ENCODE data around the gene SLX9.

The SLX9 gene

DNA sequence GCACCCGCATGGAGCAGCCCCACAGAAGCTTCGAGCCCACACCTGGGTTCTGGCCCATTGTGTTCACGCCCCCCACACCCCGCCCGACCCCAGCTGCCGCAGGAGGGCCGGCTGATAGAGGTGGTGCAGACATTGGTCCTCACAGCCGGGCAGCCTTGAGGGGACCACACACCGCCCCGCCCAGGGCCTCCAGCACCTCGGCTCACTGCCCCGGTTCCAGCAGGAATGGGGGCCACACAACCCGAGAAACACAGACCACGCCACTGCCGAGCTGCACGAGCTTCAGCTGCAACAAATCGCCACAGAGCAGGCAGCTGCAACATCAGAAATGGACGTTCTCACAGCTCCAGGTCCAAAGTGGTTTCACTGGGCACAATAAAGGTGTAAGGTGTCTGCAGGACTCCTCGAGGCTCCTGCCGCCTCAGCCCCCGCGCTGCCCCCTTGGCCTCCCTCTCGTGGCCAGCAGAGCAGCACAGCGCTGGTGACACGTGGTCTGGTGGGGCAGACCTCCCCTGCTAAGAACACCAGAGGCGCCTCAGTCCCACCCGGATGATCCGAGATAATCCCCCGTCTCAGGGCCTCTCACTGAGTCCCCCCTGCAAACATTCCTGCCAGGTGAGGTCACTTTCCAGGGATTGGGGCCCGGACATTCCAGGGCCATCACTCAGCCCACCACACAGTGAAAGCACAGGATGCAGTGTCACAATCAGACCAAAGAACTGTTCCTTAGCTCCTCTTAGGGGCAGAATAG, 72.3 kb downstream of the SLX9 start:
- CTCF ChIA-PET = no interaction called here
- TF ChIP-seq FOXM1 (IDR thresholded peaks at IDR 0.05; ENCODE audit: borderline replicate concordance) (no peak), TARDBP (IDR thresholded peaks at IDR 0.05) (no peak), CTBP1 (IDR thresholded peaks at IDR 0.05; ENCODE audit: borderline replicate concordance) (no peak), SUZ12 (IDR thresholded peaks at IDR 0.05) (no peak), HDGF (IDR thresholded peaks at IDR 0.05; ENCODE audit: borderline replicate concordance) (no peak), ZNF384 (IDR thresholded peaks at IDR 0.05) (no peak)
- POLR2A ChIA-PET = interaction anchor here (1.0 kb wide), 1 partner anchor 108 kb away, joined by 4 read pairs; no protein-coding TSS in a partner anchor
- no peak for DNase-seq (ENCODE audit: extremely low spot score)

DNA sequence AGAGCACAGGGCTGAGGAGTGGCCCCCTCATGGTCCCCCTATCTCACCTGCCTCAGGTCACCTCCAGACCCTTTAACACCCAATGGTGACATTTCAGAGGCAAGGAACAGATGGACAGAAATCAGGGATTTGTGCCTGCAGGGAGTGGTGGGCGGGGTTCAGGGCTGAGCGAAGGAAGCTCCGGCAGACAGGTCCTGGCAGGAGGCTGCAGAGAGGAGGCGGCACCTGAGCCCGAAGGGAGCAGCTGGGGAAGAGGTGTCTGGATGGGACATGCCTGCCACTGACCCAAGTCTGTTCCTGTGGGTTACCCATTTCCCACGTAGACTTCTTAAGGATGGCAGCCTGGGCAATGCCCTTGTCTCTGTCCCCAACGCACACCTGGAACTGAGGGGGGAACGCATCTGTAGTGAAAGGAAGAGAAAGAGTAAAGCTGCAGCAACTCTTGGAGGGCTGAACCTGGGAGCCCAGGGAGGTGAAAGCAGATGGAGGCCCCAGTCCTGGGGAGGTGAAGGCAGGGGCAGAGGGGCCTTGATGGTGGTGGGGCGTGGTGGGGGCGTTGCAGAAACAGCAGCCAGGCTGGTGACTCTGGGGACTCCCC, 72.9 kb downstream of the SLX9 start:
- TF ChIP-seq FOXM1 (IDR thresholded peaks at IDR 0.05; ENCODE audit: borderline replicate concordance) (no peak), ARNT (IDR thresholded peaks at IDR 0.05) (no peak), FOXA1 (IDR thresholded peaks at IDR 0.05) (no peak), SUZ12 (IDR thresholded peaks at IDR 0.05) (no peak), HDGF (IDR thresholded peaks at IDR 0.05; ENCODE audit: borderline replicate concordance) (no peak), L3MBTL2 (conservative IDR thresholded peaks at IDR 0.05) (no peak), CTBP1 (IDR thresholded peaks at IDR 0.05; ENCODE audit: borderline replicate concordance) (no peak), SP1 (IDR thresholded peaks at IDR 0.05) (no peak), ZNF384 (IDR thresholded peaks at IDR 0.05) (no peak), NFRKB (IDR thresholded peaks at IDR 0.05) (no peak), FOXK2 (IDR thresholded peaks at IDR 0.05) (no peak), ELF4 (IDR thresholded peaks at IDR 0.05) (no peak), LEF1 (IDR thresholded peaks at IDR 0.05; ENCODE audit: borderline replicate concordance) (no peak), BHLHE40 (IDR thresholded peaks at IDR 0.05; ENCODE audit: borderline replicate concordance) (no peak), TARDBP (IDR thresholded peaks at IDR 0.05) (no peak)
- TF ChIP-seq, protein P1, sequence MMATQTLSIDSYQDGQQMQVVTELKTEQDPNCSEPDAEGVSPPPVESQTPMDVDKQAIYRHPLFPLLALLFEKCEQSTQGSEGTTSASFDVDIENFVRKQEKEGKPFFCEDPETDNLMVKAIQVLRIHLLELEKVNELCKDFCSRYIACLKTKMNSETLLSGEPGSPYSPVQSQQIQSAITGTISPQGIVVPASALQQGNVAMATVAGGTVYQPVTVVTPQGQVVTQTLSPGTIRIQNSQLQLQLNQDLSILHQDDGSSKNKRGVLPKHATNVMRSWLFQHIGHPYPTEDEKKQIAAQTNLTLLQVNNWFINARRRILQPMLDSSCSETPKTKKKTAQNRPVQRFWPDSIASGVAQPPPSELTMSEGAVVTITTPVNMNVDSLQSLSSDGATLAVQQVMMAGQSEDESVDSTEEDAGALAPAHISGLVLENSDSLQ (IDR thresholded peaks at IDR 0.05) = no peak
- POLR2A ChIA-PET = interaction anchor here (0.6 to 1.0 kb wide), 2 partner anchors 18 to 107 kb away, joined by 3 to 4 read pairs; no protein-coding TSS in a partner anchor
- CTCF ChIA-PET = no interaction called here
- DNase-seq (ENCODE audit: extremely low spot score) = no peak

DNA sequence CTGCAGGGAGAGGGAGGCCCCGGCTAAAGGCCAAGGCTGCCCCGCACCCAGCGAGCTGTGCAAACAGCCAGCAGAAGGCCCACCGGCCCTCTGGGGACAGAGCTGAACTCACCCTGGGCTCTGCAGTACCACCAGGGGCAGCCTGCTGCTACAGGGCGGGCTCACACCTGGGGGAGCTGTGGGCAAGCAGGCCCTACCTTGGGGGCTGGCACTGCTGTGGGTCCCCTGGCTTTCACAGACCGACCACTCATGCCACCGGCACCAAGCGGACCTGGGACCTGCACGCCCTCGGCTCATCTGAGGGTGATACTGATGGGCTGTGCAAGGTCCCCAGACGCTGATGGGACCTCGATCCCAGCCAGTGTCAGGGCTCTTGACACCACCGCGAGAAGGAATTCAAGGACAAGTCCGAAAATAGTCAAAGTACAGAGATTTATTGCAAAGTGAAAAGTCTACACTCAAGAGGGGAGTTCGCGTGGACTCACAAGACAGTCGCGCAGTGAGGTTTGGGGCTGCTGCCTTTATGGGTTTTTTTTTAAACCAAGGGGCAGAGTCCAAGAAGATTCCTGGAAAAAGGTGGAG, 73.5 kb downstream of the SLX9 start:
- TF ChIP-seq CTBP1 (IDR thresholded peaks at IDR 0.05; ENCODE audit: borderline replicate concordance) = no peak
- no peak for TF ChIP-seq FOXA1 (IDR thresholded peaks at IDR 0.05)
- TF ChIP-seq HDGF (IDR thresholded peaks at IDR 0.05; ENCODE audit: borderline replicate concordance) = no peak
- no peak for TF ChIP-seq BHLHE40 (IDR thresholded peaks at IDR 0.05; ENCODE audit: borderline replicate concordance)
- TF ChIP-seq SUZ12 (IDR thresholded peaks at IDR 0.05) = no peak
- TF ChIP-seq L3MBTL2 (conservative IDR thresholded peaks at IDR 0.05) = no peak
- TF ChIP-seq ZNF384 (IDR thresholded peaks at IDR 0.05) = no peak
- TF ChIP-seq TARDBP (IDR thresholded peaks at IDR 0.05) = no peak
- no peak for TF ChIP-seq LEF1 (IDR thresholded peaks at IDR 0.05; ENCODE audit: borderline replicate concordance)
- DNase-seq (ENCODE audit: extremely low spot score) = no peak
- ChIA-PET POLR2A (interaction anchor here (0.6 kb wide), 1 partner anchor 19 kb away, joined by 3 read pairs; no protein-coding TSS in a partner anchor), CTCF (no interaction called here)

DNA sequence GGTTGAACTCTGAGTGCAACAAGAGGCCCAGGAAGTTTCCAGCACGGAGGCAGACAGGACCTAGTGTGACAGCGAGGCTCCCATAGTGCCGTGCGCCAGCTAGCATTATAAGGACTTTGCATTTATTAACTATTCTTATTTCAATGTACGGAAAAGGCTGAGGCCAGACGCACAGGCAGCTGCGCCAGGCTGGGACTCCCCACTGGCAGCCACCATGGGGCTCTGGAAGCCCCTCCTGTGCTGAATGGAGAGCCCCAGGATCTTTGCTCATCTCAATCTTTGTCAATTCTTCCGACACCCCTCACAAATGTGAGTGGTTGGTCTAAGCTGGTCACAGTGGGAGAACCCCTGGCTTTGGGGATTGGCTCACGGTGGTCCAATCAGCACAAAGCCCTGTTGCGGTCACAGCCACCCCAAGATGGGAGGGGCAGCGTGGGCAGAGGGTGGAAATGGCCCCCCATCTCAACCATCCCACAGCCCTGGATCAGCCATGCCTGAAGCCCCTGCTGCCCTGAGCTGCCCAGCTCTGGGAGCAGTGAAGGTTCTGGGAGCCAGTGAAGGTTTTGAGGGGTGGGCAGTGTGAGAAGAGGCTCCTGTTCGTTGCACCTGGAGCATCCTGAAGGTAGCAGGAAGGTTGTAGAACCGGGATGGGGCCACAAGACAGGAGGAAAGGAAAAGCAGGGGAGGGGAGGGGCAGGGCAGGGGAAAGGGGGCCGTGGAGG, 75.1 kb downstream of the SLX9 start:
- TF ChIP-seq HDGF (IDR thresholded peaks at IDR 0.05; ENCODE audit: borderline replicate concordance) (no peak), SP1 (IDR thresholded peaks at IDR 0.05) (no peak), NFRKB (IDR thresholded peaks at IDR 0.05) (no peak), LEF1 (IDR thresholded peaks at IDR 0.05; ENCODE audit: borderline replicate concordance) (no peak), FOXK2 (IDR thresholded peaks at IDR 0.05) (no peak), SUZ12 (IDR thresholded peaks at IDR 0.05) (no peak), L3MBTL2 (conservative IDR thresholded peaks at IDR 0.05) (no peak), FOXA1 (IDR thresholded peaks at IDR 0.05) (no peak), TARDBP (IDR thresholded peaks at IDR 0.05) (no peak), BHLHE40 (IDR thresholded peaks at IDR 0.05; ENCODE audit: borderline replicate concordance) (no peak), ZNF384 (IDR thresholded peaks at IDR 0.05) (no peak), FOXM1 (IDR thresholded peaks at IDR 0.05; ENCODE audit: borderline replicate concordance) (no peak)
- POLR2A ChIA-PET = no interaction called here
- CTCF ChIA-PET = no interaction called here
- no peak for DNase-seq (ENCODE audit: extremely low spot score)

DNA sequence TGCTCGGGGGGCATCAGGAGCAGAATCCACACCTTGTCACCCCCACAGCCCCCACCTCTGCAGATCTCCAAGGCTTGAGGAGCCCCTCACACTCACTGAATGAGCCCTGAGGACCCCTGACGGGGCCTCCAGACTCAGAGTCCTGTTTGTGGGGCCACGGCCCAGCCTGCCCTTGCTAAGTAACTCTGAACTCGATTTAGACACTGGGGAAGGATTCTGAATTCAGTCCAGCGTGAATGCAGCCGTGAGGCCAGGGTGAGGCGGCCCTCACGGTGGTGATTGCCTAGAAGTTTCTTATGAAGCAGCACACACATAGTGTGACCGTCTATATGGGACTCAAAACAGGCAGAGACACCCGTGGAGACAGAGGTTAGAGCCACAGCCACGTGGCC, 75.6 kb downstream of the SLX9 start:
- CTCF ChIA-PET = no interaction called here
- no peak for TF ChIP-seq SUZ12 (IDR thresholded peaks at IDR 0.05)
- TF ChIP-seq ELF4 (IDR thresholded peaks at IDR 0.05) = no peak
- no peak for TF ChIP-seq FOXM1 (IDR thresholded peaks at IDR 0.05; ENCODE audit: borderline replicate concordance)
- no peak for TF ChIP-seq HDGF (IDR thresholded peaks at IDR 0.05; ENCODE audit: borderline replicate concordance)
- no peak for TF ChIP-seq TARDBP (IDR thresholded peaks at IDR 0.05)
- no peak for DNase-seq (ENCODE audit: extremely low spot score)
- POLR2A ChIA-PET = no interaction called here

DNA sequence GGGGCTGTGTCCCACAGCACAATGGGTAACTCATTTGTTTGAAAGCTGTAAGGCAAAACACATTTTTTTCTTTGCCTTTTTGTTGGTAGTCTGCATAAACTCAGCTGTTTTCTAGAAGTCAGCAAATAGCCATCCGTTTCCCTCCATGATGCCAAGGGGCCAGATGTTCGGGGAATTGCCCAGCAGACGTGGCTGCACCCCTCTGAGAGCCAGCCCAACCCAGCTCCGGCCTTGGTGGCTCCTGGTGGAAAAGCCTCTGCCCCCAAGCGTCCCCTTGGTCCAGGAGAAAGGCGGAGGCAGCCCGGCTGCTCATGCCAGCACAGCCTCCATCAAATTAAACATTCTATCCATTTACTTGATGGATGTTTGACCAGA, 76.2 kb downstream of the SLX9 start:
- TF ChIP-seq SP1 (IDR thresholded peaks at IDR 0.05) (no peak), TARDBP (IDR thresholded peaks at IDR 0.05) (no peak), SUZ12 (IDR thresholded peaks at IDR 0.05) (no peak), ELF4 (IDR thresholded peaks at IDR 0.05) (no peak), L3MBTL2 (conservative IDR thresholded peaks at IDR 0.05) (no peak), NFRKB (IDR thresholded peaks at IDR 0.05) (no peak), ARNT (IDR thresholded peaks at IDR 0.05) (no peak), ZNF384 (IDR thresholded peaks at IDR 0.05) (no peak)
- TF ChIP-seq, protein P1 (IDR thresholded peaks at IDR 0.05) = no peak
- ChIA-PET CTCF (interaction anchor here (0.8 kb wide), 1 partner anchor 13 kb away, joined by 5 read pairs; no protein-coding TSS in a partner anchor), POLR2A (no interaction called here)
- DNase-seq (ENCODE audit: extremely low spot score) = no peak
